ENCODE results near the gene TIE1. TPM values are rescaled to one million over a fixed set of nuclear protein-coding genes. Genes with fewer than 3 reads are reported as not detected.

The TIE1 gene
- polyA plus RNA-seq, 1 experiment, result not detected

GRCh38 chr1:43322506-43322905, 21.7 kb downstream of the TIE1 start:
- ChIA-PET CTCF (no interaction called here), POLR2A (no interaction called here)
- DNase-seq (ENCODE audit: low read depth), result no peak
- Histone ChIP-seq H3K27me3 (ENCODE audit: control insufficient read depth, insufficient read depth, low read length) (no peaks in the 10 kb centered on the region), H3K4me3 (ENCODE audit: low read depth, low read length) (no peak overlapping the region), H3K36me3 (ENCODE audit: control insufficient read depth, insufficient read depth, low read length) (no peaks in the 10 kb centered on the region)
- TF ChIP-seq CTCF (IDR thresholded peaks at IDR 0.05; ENCODE audit: insufficient read depth, low read depth, low read length), result no peak

- H3K4me3 ChIP-seq (ENCODE audit: low read depth, low read length), result no peak overlapping the region
- ChIA-PET CTCF (interaction anchor here (1.4 kb wide), 1 partner anchor 33 kb away, joined by 3 read pairs; no protein-coding TSS in a partner anchor), POLR2A (no interaction called here)
- DNase-seq (ENCODE audit: low read depth), result no peak
- TF ChIP-seq CTCF (IDR thresholded peaks at IDR 0.05; ENCODE audit: insufficient read depth, low read depth, low read length), result no peak
- no peaks in the 10 kb centered on the region for H3K36me3 ChIP-seq (ENCODE audit: control insufficient read depth, insufficient read depth, low read length)
- H3K27me3 ChIP-seq (ENCODE audit: control insufficient read depth, insufficient read depth, low read length), result no peaks in the 10 kb centered on the region
Measured at GRCh38 chr1:43324810-43325209, 24.0 kb downstream of the TIE1 start.

- POLR2A ChIA-PET, result no interaction called here
Measured at GRCh38 chr1:43325381-43325780, 24.6 kb downstream of the TIE1 start.

GRCh38 chr1:43327549-43328292, 26.9 kb downstream of the TIE1 start:
- ChIA-PET POLR2A (no interaction called here), CTCF (no interaction called here)
- Histone ChIP-seq H3K36me3 (ENCODE audit: control insufficient read depth, insufficient read depth, low read length) (no peaks in the 10 kb centered on the region), H3K27me3 (ENCODE audit: control insufficient read depth, insufficient read depth, low read length) (no peaks in the 10 kb centered on the region), H3K4me3 (ENCODE audit: low read depth, low read length) (no peak overlapping the region)
- DNase-seq (ENCODE audit: low read depth), result no peak
- TF ChIP-seq CTCF (IDR thresholded peaks at IDR 0.05; ENCODE audit: insufficient read depth, low read depth, low read length), result no peak

More at GRCh38 chr1:43325381-43325780, 24.6 kb downstream of the TIE1 start:
- H3K36me3 ChIP-seq (ENCODE audit: control insufficient read depth, insufficient read depth, low read length), result no peaks in the 10 kb centered on the region
- CTCF ChIA-PET, result interaction anchor here (1.4 kb wide), 1 partner anchor 33 kb away, joined by 3 read pairs; no protein-coding TSS in a partner anchor
- no peaks in the 10 kb centered on the region for H3K27me3 ChIP-seq (ENCODE audit: control insufficient read depth, insufficient read depth, low read length)
- H3K4me3 ChIP-seq (ENCODE audit: low read depth, low read length), result no peak overlapping the region
- TF ChIP-seq CTCF (IDR thresholded peaks at IDR 0.05; ENCODE audit: insufficient read depth, low read depth, low read length), result no peak
- DNase-seq (ENCODE audit: low read depth), result no peak

GRCh38 chr1:43329995-43330751, 29.4 kb downstream of the TIE1 start:
- ChIA-PET CTCF (interaction anchor here (0.8 to 1.3 kb wide), 3 partner anchors 14 to 103 kb away, joined by 3 to 4 read pairs (median 3); no protein-coding TSS in a partner anchor), POLR2A (no interaction called here)
- no peaks in the 10 kb centered on the region for H3K27me3 ChIP-seq (ENCODE audit: control insufficient read depth, insufficient read depth, low read length)
- no peak for TF ChIP-seq CTCF (IDR thresholded peaks at IDR 0.05; ENCODE audit: insufficient read depth, low read depth, low read length)
- no peaks in the 10 kb centered on the region for H3K36me3 ChIP-seq (ENCODE audit: control insufficient read depth, insufficient read depth, low read length)
- peak; percentile 38 for DNase-seq (ENCODE audit: low read depth)
- no peak overlapping the region for H3K4me3 ChIP-seq (ENCODE audit: low read depth, low read length)

Data from BJ (cell line).